HT-29 (cell line): Measurements from ENCODE around the gene EMID1. TPM values are rescaled to one million over a fixed set of nuclear protein-coding genes. Genes with fewer than 3 reads are reported as not detected.

Source experiments
- DNase-seq: peaks from one replicate; pipeline ENCODE4 v3.0.0-alpha.2; 2015; ENCODE audit warnings: low spot score
- total RNA-seq: library from RNA; depleted of rRNA; stranded (reverse); fragments of >200 nt; shearing (Covaris generic); gene quantifications from 2 replicates; pipeline ENCODE4 v1.2.3, GENCODE V29; 2014

EMID1 gene
- total RNA-seq, 1 experiment from 2014 or later, result not detected

- no peak for DNase-seq
Observed at GRCh38 chr22:29288837-29289236, 83.1 kb downstream of the EMID1 start.

GRCh38 chr22:29290061-29290460 is 84.4 kb downstream of the EMID1 start:
- no peak for DNase-seq

GRCh38 chr22:29291215-29291614 is 85.5 kb downstream of the EMID1 start:
- DNase-seq, result no peak

- no peak for DNase-seq
Observed at GRCh38 chr22:29292379-29292778, 86.7 kb downstream of the EMID1 start.

GRCh38 chr22:29298641-29299040 is 92.9 kb downstream of the EMID1 start:
- no peak for DNase-seq

GRCh38 chr22:29299136-29299900 is 93.6 kb downstream of the EMID1 start:
- DNase-seq, result no peak

GRCh38 chr22:29300467-29300806 is 94.7 kb downstream of the EMID1 start:
- DNase-seq, result peak; percentile 23

- DNase-seq, result peak; percentile 30
Observed at GRCh38 chr22:29300807-29301601, 95.3 kb downstream of the EMID1 start.

- DNase-seq, result peak; percentile 25
Observed at GRCh38 chr22:29301716-29302401, 96.2 kb downstream of the EMID1 start.

GRCh38 chr22:29302402-29302680 is 96.6 kb downstream of the EMID1 start:
- DNase-seq, result no peak

GRCh38 chr22:29302681-29303465 is 97.2 kb downstream of the EMID1 start:
- DNase-seq, result peak; percentile 52

- no peak for DNase-seq
Observed at GRCh38 chr22:29305836-29306174, 100.1 kb downstream of the EMID1 start.

- DNase-seq, result peak; percentile 83
Observed at GRCh38 chr22:29306175-29306834, 100.6 kb downstream of the EMID1 start, which contains the start of gene GAS2L1. GAS2L1 (plus strand) TSS chr22:29306650; CDS start chr22:29308106, 1,456 bp downstream.

- DNase-seq, result peak; percentile 84
Observed at GRCh38 chr22:29306835-29307595, 101.3 kb downstream of the EMID1 start.

- no peak for DNase-seq
Observed at GRCh38 chr22:29307596-29308147, 102.0 kb downstream of the EMID1 start.

GRCh38 chr22:29308148-29308790 is 102.6 kb downstream of the EMID1 start:
- no peak for DNase-seq

- DNase-seq, result no peak
Observed at GRCh38 chr22:29308791-29309262, 103.1 kb downstream of the EMID1 start.
